HL-60 (cell line): ENCODE results near the gene BECN2.

Experiments
- DNase-seq, 2 experiments: peaks; one replicate each; pipeline ENCODE4 v3.0.0-alpha.2; 2010 to 2020; ENCODE audit warnings: low read depth in 1 of 2, low spot score in 1 of 2
- H3K27ac ChIP-seq: fragments of 250-450 bp; sonication (Bioruptor Pico); replicated peaks from 2 replicates; pipeline ENCODE4 v1.5.1; 2020; ENCODE audit warnings: mild to moderate bottlenecking, moderate library complexity
- H3K27me3 ChIP-seq: fragments of 250-450 bp; sonication (Bioruptor Pico); 2 replicates; pipeline ENCODE4 v1.5.1; 2021; ENCODE audit warnings: mild to moderate bottlenecking, moderate library complexity; ENCODE audit not compliant: insufficient read depth, poor library complexity, severe bottlenecking
- H3K4me3 ChIP-seq: replicated peaks from 2 replicates; pipeline ENCODE4 v1.5.1; 2011; ENCODE audit warnings: mild to moderate bottlenecking, control low read depth, low read length; ENCODE audit not compliant: insufficient read depth
- GABPA ChIP-seq: IDR thresholded peaks from 2 replicates; pipeline ENCODE4 v1.6.1; 2012; ENCODE audit warnings: low read depth
- POLR2AphosphoS5 ChIP-seq: IDR thresholded peaks from 2 replicates; pipeline ENCODE4 v1.6.1; 2012; ENCODE audit warnings: low read depth
- SPI1 ChIP-seq: IDR thresholded peaks from 2 replicates; pipeline ENCODE4 v1.6.1; 2012; ENCODE audit warnings: low read depth, mild to moderate bottlenecking, borderline replicate concordance
- TF ChIP-seq, protein P1 (sequence below): IDR thresholded peaks from one replicate; pipeline ENCODE4 v1.5.1; 2011; ENCODE audit warnings: low read length, control low read depth, inconsistent platforms; ENCODE audit not compliant: insufficient read depth
- TF ChIP-seq, protein P2 (sequence below): IDR thresholded peaks from 2 replicates; pipeline ENCODE4 v1.6.1; 2012; ENCODE audit warnings: low read depth; ENCODE audit not compliant: insufficient replicate concordance

Gene BECN2

DNA sequence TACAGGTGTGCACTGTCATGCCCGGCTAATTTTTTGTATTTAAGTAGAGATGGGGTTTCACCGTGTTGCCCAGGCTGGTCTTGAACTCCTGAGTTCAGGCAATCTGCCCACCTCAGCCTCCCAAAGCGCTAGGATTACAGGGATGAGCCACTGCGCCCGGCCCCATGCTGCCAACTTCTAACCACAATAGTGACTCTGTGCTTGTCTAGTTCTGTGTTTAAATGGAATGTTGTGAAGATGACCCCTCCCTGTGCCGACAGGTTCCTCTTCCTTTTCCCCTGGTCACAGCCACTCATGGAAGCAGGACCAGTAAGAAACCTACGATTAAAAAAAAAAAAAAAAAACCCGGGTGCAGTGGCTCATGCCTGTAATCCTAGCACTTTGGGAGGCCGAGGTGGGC lies 36.6 kb downstream of the BECN2 start:
- TF ChIP-seq GABPA = no peak
- TF ChIP-seq POLR2AphosphoS5 = no peak
- TF ChIP-seq, protein P1, sequence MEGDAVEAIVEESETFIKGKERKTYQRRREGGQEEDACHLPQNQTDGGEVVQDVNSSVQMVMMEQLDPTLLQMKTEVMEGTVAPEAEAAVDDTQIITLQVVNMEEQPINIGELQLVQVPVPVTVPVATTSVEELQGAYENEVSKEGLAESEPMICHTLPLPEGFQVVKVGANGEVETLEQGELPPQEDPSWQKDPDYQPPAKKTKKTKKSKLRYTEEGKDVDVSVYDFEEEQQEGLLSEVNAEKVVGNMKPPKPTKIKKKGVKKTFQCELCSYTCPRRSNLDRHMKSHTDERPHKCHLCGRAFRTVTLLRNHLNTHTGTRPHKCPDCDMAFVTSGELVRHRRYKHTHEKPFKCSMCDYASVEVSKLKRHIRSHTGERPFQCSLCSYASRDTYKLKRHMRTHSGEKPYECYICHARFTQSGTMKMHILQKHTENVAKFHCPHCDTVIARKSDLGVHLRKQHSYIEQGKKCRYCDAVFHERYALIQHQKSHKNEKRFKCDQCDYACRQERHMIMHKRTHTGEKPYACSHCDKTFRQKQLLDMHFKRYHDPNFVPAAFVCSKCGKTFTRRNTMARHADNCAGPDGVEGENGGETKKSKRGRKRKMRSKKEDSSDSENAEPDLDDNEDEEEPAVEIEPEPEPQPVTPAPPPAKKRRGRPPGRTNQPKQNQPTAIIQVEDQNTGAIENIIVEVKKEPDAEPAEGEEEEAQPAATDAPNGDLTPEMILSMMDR = no peak
- TF ChIP-seq, protein P2, sequence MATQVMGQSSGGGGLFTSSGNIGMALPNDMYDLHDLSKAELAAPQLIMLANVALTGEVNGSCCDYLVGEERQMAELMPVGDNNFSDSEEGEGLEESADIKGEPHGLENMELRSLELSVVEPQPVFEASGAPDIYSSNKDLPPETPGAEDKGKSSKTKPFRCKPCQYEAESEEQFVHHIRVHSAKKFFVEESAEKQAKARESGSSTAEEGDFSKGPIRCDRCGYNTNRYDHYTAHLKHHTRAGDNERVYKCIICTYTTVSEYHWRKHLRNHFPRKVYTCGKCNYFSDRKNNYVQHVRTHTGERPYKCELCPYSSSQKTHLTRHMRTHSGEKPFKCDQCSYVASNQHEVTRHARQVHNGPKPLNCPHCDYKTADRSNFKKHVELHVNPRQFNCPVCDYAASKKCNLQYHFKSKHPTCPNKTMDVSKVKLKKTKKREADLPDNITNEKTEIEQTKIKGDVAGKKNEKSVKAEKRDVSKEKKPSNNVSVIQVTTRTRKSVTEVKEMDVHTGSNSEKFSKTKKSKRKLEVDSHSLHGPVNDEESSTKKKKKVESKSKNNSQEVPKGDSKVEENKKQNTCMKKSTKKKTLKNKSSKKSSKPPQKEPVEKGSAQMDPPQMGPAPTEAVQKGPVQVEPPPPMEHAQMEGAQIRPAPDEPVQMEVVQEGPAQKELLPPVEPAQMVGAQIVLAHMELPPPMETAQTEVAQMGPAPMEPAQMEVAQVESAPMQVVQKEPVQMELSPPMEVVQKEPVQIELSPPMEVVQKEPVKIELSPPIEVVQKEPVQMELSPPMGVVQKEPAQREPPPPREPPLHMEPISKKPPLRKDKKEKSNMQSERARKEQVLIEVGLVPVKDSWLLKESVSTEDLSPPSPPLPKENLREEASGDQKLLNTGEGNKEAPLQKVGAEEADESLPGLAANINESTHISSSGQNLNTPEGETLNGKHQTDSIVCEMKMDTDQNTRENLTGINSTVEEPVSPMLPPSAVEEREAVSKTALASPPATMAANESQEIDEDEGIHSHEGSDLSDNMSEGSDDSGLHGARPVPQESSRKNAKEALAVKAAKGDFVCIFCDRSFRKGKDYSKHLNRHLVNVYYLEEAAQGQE = no peak
- TF ChIP-seq SPI1 = no peak
- Histone ChIP-seq H3K27ac (no peak overlapping the region), H3K4me3 (no peak overlapping the region), H3K27me3 (no peaks in the 10 kb centered on the region)
- DNase-seq = no peak

DNA sequence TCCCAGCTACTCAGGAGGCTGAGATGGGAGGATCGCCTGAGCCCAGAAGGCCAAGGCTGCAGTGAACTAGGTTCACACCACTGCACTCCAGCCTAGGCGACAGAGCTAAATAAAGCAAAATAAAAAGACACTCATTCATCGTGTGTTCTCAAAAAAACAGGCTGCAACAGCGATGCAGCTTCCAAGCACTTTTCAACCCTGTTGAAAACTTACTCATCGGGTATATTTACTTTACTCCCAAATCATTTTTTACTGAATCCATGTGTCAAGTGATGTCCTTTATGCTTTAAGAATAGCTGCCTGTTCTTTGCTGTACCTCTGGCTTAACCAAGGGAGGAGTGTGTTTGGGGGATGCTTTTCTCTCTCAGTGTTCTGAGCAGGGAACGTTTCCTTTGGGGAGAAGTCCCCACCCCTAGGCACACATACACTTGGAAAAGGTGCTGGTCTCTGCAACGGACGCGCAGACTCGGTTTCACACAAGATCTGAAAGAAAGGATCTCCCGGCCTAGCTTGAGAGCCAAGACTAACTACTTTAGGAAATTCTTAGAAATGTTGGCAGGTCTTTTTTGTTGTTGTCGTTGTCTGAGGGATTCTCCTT lies 39.9 kb downstream of the BECN2 start:
- TF ChIP-seq POLR2AphosphoS5 = no peak
- TF ChIP-seq, protein P1 = no peak
- no peak for TF ChIP-seq GABPA
- TF ChIP-seq SPI1 = no peak
- TF ChIP-seq, protein P2 = no peak
- Histone ChIP-seq H3K27me3 (no peaks in the 10 kb centered on the region), H3K4me3 (no peak overlapping the region), H3K27ac (no peak overlapping the region)
- DNase-seq = no peak

DNA sequence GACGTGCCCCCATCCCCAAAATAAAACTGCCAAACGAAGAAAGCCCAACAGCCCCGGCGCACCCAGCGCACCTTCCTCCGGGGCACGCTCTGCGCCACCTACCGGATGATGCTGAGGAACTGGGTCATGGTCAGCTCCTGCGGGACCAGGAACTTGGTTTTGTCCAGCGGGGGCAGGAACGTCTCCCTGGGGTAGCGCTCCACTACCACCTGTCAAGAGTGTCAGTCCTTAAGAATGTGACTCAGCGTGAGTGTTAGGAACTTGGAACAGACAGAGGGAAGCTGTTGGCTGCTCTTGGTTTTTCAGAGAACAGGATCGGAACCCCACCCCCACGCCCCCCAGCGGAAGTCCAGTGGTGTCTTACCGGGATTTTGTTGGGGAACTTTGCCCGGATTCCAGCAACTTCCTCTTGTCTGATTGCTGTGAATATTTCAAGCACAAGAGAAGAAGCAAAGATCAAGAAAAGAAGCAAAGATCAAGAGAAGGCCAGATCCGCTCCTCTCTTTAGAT lies 40.9 kb downstream of the BECN2 start:
- no peak for TF ChIP-seq POLR2AphosphoS5
- no peak for TF ChIP-seq GABPA
- TF ChIP-seq, protein P2 = no peak
- TF ChIP-seq, protein P1 = peak; percentile 42
- peak; percentile 20; the same call in 1 of the 2 replicates for TF ChIP-seq SPI1
- Histone ChIP-seq H3K27ac (no peak overlapping the region), H3K27me3 (no peaks in the 10 kb centered on the region), H3K4me3 (peak overlapping the region; percentile 31)
- DNase-seq = peak; percentile 46 to 49
